HG03045 (cell line): ENCODE measurements around the gene ABCD3.
"Not testable (repeated sequence)": the region's sequence is repeated elsewhere in the genome, so short reads cannot be mapped to it uniquely, and the experiment has no call there.

Experiments
- ATAC-seq: cut with Tn5 transposase; IDR thresholded peaks from one replicate; pipeline ENCODE4 v1.9.1; 2021; ENCODE audit warnings: mild to moderate bottlenecking, moderate library complexity; ENCODE audit not compliant: unreplicated experiment

Gene ABCD3

DNA sequence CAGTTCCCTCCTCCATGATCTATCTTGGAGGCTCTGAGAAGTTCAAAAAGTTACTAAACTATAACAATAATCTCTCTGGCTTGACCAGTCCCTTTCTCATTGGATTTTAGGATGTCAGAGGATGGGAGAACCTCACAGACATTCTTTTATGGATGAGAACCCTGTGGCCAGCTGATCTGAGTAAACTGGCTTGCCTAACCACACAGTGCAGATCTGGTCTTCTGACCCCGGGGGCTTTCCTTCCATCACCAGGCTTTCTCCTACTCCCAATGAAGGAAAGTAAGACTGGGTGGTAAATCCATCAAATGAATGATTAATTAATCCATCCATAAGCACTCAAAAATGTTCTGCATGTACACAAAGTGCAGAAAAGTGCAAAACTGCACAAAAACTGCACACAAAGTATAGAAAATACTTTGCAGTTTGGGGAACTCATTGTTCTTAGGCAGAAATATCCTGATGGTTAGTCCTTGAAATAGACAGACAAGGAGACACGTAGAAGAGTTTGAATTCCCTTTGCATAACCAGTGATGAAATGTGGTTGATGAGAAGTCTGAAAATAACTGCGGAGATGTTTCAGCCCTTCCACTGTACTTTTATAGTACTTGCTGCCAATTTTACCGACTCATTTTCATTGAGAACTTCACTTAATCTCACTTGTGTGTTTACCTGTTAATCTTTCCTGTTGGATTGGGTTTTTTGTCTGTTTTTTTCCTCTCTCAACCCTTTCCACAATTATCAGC, 125.9 kb downstream of the ABCD3 start:
- ATAC-seq = no peak

DNA sequence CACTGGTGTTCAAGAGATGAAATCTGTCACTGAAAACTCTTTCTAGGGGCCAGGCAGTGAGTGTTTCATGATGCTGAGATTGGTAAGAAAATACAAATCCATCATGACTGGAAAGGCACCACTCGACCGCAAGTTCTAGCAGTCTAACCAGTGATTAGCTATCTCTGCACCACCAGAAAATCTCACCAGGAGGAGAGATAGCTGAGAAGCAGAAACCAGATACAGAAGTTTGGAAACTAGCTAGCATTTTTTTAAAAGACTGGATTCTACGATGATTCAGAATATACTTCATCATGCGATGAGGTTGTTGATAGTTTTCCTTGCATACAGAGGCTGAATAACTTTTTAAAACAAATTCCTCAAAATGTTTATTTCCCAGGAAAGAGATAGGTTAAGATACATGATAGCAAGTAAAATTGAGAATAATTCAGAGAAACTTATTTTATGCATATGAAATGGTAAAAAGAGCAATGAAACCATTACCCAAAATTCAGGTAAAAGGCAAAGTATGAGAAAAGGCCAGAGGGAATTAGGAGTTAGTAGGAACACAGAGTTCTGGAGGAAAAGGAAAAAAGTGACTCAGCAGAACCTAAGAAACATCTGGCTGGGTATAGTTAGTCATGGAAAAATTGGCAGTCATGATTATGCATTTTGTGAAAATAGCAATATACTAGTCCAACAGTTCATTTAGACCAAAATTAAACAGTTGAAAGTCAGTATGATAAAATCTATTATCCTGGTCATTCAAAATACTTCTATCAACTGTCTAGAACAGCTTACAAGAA, 126.7 kb downstream of the ABCD3 start:
- ATAC-seq = no peak

DNA sequence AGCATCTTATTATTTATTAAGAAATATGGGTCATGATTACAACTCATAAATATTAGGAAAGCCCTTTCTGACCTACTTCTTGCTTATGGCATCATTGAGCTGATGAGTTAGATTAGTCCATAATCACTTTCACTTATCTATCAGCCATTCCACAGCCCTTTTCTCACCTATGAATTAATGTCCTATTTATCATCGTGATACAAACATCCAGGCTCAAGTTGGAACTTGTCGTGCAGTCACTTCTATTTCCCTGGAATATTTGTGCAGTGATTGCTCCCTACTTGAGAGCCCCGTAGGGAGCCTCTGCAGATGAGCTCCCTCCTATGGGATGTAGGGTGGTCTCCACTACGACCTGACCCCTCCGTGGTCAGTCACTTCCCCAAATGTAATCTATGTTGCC, 131.5 kb downstream of the ABCD3 start:
- ATAC-seq = no peak

DNA sequence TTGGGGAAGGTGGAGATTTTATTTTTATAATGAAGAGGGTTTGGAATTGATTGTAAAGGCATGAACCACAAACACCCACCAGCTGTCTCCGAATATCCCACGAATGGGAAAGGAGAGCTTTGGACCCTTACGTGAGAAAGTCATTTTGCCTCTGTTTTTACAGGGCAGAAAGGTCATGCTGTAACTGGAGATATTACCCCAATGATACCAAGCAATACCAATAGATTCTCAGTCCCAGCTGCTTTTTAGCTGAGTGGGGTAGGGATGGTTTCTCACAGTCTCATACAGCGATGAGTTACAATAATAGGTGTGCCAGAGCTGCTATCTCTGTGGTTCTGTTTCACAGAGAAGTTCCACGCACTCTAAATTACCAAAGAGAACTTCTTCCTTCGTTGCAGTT, 132.2 kb downstream of the ABCD3 start:
- ATAC-seq = no peak

DNA sequence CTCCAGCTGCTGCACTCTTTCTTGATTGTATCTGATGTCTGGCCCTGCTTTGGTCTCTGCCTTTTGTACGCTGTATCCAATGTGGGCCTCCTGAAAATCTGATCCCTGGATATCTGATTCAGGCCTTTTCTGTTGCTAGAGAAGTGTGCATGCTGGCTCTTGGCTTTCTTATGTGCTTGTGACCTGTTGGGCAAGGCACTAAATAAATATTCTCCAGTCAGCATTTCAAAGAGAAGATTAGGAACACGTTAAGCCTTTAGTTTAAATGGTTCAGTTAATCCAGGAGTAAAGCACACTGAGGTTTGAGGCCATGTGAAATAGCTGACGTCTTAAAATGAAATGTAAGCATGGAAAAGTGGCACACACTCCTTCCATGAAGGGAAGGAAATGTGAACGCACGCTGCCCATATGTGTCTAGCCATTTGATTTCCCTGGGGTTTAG, 132.6 kb downstream of the ABCD3 start:
- ATAC-seq = no peak

DNA sequence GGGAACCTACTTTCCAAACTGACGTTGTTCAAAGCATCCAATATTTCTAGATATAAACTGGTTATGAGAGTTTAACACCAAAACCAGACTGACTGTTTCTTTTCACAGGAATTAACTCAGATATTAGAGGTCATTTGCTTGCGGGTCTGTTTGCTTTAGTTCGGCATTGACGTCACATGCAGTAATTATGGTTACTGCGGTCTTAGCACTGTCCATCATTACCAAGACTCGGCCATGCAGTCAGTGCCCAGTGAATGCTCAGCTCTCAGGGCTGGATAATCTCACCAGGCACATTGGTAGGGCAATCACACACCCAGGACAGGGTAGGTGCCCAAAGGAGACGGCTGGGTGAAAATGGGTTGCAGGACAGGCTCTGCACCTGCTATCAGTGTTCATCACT, 133.3 kb downstream of the ABCD3 start:
- ATAC-seq = no peak

DNA sequence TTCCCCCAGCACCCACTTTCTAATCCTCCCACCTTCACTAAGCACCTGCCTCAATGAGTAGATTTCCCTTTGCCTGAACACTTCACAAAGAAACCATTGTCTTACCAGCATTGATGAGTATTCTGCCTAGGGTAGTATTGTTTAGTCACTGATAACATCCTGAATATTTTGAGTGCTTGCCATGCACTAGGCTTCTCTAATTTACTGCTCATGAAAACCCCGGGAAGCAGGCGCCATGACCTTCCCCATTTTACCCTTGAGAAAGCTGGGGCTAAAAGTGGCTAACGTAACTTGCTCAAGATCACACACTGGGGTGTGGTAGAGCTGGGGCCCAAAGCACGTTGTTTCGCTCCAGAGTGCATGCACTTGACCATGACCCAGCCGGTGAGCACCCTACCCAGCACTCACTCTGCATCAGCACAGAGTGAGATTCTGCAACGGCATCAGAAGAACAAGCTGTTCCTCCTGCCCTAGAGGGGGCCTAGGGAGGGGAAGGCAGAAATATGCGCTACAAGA, 133.9 kb downstream of the ABCD3 start:
- no peak for ATAC-seq

DNA sequence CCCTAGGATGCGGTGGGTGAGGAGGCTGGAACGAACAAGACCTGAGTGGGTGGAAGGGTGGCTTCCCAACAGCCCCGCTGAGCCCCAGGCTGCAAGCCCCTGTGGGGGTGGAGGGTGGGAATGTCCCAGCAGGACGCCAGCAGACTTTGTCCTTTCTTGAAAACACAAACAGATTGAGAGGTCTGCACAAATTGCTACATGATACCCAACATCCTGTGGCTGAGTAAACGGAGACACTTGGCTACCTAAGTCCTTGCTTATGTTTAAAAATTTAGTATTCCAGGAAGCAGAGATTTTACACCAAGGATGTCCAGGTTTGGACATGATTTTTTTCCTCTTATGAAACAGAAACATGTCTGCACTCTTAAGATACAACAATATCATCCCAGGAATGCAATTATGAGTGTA, 135.1 kb downstream of the ABCD3 start:
- no peak for ATAC-seq

DNA sequence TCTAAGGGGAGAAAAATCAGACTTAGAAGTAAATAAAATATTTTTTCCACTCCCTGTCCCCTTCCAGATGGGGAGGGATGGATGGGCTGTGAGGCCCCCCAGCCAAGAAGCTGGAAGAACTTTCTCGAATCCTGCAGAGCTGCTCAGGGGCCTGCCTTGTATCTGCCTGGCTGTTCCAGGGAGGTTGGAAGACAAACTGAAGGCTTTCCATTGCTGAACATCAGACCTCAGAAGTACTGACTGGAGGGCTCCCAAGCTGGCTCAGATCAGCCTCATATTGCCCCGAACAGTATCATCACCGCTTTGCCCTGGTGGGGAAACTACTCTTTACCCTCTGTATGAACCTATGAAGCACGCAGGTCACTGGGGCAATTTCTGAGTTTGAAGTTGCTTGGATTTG, 135.7 kb downstream of the ABCD3 start:
- no peak for ATAC-seq

DNA sequence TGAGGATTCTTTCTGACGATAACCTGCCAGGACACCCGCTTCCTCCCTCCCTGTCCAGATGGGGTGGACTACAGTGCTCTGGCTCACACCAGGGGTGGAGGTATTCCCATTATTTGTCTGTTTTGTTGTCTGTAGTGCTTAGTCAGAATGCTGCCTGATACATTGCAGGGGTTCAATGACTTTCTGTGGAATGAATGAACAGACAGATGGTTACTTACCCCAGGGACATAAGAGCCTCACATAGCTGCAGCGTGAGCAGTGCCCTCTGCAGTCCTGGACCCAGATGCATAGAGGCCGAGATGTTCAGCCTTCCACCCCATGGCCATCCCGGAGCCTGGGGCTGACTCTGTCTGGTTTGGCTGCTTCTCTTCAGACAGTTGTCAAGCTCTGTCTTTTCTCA, 136.4 kb downstream of the ABCD3 start:
- no peak for ATAC-seq

DNA sequence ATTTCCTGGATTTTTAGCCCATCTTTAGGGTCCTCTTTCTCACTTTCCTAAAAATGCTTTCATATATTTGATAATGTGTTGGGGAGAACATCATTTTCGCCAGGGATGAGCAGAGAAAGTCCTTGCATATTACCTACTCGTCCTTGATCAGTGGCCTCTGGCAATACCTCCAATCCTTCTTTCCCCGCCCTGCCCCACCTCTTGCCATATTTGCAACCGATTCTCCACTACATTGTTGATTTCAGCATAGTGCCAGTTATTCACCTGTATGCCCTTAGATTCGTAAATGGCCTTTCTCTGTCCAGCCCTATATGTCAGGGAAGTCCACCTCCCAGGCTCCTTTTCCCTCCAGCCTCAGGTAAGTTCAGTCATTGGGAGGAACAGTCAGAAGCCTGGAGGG, 136.9 kb downstream of the ABCD3 start:
- no peak for ATAC-seq

DNA sequence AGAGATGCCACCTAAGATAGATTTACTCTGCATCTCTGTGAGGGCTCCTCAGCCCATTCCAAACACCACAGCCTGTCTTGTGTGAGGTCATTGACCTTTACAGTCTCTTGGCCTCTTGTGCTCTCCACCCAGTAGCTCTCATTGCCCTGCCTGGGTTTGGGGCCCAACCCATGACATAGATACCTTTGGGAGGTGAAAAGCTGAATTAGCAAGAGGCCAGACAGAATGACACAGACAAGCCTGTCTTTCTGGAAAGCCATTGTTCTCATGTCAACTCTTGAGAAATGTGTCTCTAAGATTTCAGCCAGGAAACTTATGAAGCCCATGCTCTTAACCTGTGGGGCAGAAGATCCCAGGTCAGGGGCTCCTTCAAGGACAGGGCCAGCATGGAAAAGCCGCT, 141.7 kb downstream of the ABCD3 start:
- ATAC-seq = no peak

DNA sequence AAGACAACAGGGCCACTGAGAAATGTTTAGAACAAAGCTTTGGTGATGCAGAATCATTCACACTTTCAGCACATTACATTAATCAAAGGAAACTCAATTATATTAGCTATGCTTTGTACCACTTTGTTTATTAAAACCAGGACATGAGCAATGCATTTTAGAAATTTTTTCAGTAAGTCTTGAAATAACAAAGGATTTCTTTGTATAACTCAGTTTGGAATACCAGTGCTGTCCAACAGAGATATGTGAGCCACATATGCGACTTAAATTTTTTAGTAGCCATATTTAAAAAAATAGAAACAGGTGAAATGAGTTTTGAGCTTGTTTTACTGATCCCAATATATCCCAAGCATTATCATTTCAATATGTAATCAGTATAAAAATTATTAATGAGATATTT, 142.1 kb downstream of the ABCD3 start:
- no peak for ATAC-seq

DNA sequence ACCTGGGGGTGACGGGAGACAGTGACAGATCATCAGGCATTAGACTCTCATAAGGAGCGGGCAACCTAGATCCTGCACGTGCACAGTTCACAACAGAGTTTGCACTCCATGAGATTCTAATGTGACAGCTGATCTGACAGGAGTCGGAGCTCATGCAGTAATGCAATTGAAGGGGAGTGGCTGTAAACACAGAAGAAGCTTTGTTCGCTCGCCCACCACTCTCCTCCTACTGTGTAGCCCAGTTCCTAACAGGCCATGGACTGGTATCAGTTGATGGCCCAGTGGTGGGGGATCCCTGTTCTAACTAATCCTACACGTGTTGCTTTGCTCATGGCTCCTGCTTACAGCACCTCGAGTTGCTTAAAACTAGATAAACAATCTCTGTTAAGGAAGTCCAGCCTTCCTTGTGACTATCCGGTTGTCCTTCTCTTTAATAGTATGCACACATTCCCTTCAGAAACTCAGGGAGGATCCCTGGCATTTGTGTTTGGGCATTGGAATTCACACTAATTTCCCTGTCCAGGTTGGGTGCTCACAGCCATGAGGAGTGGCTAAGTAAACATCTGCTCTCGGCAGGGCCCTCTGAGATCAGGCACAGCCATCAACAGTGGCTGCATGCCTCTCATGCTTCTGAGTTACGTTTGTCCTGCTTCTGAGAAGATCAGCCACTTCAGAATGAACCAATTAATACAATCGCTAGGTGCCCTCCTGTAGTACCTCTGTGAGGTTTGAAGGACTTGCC, 144.5 kb downstream of the ABCD3 start:
- no peak for ATAC-seq

DNA sequence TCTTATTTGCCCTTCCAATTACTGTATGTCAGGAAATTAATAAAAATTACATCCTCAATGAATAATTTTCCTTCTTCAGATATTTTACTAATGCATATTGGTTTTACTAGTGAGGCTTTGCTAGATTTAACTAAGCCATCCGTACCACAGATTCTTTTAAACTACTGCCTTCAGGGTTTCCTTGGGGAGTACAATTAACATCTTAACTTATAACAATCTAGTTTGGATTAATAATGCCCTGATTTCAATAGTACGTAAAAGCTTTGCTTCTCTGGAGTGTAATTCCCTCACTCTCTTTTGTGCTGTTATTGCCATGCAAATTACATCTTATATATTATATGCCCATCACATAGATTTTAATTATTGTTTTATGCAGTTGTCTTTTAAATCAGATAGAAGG, 147.7 kb downstream of the ABCD3 start:
- ATAC-seq = no peak

DNA sequence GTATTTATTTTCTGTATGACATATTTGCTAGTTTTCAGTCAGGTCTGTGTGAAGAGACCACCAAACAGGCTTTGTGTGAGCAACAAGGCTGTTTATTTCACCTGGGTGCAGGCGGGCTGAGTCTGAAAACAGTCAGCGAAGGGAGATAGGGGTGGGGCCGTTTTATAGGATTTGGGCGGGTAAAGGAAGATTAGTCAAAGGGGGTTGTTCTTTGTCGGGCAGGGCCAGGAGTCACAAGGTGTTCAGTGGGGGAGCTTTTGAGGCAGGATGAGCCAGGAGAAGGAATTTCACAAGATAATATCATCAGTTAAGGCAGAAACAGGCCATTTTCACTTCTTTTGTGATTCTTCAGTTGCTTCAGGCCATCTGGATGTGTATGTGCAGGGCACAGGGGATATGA, 148.2 kb downstream of the ABCD3 start:
- not testable (repeated sequence) for ATAC-seq

DNA sequence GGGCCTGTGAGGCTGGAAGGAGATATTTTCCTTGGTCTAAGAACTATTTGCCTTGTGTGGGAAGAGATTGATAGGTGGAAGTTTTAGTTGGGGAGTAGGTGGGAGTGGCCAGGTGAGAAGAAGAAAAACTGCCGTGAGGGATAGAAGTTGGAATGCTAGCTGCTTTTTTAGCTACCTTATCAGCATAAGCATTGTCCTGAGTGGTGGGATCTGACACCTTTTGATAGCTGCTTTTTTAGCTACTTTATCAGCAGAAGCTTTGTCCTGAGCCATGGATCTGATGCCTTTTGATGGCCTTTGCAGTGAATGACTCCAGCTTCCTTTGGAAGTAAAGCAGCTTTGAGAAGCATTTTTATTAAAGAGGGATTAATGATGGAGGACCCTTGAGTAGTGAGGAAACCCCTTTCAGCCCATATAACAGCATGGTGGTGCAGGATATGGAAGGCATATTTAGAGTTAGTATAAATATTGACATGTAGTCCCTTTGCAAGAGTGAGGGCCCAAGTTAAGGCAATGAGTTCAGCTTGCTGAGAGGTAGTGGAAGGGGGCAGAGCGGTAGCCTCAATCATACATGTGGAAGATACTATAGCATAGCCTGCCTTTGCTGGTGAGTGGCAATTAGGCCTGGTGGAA, 149.9 kb downstream of the ABCD3 start:
- not testable (repeated sequence) for ATAC-seq
